Amniotic epithelial cell (primary cell): ENCODE data around the gene PTPN3.
"Not testable (repeated sequence)": the region's sequence is repeated elsewhere in the genome, so short reads cannot be mapped to it uniquely, and the experiment has no call there.

Experiments used
- DNase-seq: peaks from one replicate; pipeline ENCODE4 v3.0.0-alpha.2; 2010; ENCODE audit warnings: low read depth

PTPN3 gene, protein sequence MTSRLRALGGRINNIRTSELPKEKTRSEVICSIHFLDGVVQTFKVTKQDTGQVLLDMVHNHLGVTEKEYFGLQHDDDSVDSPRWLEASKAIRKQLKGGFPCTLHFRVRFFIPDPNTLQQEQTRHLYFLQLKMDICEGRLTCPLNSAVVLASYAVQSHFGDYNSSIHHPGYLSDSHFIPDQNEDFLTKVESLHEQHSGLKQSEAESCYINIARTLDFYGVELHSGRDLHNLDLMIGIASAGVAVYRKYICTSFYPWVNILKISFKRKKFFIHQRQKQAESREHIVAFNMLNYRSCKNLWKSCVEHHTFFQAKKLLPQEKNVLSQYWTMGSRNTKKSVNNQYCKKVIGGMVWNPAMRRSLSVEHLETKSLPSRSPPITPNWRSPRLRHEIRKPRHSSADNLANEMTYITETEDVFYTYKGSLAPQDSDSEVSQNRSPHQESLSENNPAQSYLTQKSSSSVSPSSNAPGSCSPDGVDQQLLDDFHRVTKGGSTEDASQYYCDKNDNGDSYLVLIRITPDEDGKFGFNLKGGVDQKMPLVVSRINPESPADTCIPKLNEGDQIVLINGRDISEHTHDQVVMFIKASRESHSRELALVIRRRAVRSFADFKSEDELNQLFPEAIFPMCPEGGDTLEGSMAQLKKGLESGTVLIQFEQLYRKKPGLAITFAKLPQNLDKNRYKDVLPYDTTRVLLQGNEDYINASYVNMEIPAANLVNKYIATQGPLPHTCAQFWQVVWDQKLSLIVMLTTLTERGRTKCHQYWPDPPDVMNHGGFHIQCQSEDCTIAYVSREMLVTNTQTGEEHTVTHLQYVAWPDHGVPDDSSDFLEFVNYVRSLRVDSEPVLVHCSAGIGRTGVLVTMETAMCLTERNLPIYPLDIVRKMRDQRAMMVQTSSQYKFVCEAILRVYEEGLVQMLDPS

DNA sequence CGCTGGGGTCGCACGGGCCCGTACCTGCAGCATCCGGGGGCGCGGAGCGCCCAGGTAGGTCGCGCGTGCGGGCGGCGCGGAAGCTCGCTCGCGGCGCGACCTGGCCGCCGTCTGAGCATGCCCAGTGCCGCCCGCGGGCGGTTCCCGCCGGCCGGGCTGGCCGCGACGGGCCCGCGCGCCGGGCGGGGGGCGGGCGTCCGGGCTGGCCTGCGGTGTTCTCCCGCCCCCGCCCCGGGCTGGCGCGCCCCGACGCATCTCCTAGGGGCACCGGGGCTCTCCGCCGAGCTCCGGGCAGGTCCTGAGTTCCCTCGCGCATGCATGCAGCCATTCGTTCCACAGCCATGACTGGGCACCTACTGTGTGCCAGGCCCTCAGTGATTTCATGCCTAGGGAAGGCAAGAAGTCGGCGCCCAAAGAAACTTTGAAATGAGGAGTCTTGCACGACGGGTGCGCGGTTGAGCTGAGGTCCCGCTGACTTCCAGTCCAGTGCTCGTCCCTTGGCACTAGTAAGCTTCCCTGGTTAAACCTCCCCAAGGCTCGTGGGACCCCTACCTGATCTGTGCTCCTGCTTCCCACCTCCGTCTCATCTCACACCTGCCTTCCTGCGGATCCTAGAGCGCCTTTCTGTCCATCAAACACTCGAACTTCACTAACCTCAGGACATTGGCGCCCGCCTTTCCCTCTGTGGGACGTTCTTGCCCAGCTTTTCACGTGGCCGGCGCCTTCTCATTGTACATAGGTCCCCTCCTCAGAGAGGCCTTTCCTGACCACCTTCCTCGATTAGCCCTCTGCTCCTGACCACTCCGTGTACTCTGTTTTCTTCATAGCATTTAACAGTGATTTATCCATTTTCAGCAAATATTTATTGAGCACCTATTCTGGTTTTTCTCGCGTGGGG lies at the start of gene PTPN3:
TSS of gene PTPN3 (minus strand) at position 113 of the 898 bp plus-strand sequence. CDS start 34,873 bp downstream, outside the sequence.
- no peak for DNase-seq

DNA sequence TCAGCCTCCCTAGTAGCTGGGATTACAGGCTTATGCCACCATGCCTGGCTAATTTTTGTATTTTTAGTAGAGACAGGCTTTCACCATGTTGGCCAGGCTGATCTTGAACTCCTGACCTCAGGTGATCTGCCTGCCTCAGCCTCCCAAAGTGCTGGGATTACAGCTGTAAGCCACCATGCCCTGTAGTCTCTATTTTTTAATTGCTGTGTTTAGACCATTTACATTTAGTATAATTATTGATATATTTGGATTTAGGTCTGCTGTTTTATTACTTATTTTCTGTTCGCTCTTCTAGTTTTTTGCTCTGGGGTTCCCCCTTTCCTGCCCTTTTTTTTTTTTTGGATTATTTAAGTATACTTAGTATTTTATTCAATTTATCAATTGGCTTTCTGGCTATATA lies 46.8 kb upstream of the PTPN3 start:
- DNase-seq, result not testable (repeated sequence)

DNA sequence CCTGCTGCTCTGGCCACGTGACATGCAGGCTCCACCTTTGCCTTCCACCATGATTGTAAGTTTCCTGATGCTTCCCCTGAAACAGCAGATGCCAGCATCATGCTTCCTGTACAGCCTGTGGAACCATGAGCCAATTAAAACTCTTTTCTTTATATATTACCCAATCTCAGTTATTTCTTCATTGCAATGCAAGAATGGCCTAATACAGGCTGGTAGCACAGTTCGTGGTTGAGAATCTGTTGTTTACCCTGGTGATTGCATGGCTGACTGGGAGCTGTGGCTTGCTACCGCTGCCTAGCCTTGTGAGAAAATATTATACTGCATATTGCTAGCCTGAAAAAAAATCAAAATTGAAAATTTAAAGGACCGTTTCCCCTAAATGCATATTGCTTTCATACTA lies 44.8 kb upstream of the PTPN3 start:
- peak; percentile 52 for DNase-seq

DNA sequence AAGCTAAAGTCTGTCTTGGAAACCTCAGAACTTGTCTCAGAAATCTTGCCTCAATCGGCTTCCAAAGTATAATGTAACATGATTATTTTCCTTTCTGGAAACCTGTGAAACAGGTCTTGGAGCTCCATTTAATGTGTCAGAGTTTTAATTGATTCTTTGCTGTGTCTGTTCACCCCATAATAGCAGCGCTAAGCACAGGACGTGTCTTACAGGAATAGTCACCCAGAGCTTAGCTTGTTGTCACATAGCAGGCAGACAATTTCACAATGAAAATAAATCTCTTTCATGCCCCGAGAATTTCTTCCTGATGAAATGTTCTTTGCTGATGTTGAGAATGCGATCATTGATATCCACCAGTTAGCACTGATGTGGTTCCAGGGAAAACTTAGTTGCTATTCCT lies 40.2 kb upstream of the PTPN3 start:
- no peak for DNase-seq

DNA sequence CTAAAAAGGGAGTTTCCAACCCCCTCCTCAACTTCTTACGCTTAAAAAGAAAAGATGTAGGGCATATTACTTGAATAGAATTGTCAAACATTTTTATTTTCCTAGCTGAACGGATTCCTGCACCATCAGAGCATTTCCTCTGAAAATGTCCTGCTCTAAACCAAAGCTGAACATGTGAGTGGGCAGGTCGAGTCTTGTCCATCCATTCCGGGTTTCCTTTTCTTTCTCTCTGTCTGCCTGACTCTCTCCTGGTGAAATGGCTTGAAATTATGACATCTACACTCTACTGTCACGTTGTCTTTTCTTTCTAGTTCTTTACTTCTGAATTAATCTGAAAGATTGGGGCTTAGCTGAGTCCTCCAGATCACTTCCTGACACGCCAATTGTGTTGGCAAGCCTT lies 39.2 kb upstream of the PTPN3 start:
- DNase-seq, result no peak

DNA sequence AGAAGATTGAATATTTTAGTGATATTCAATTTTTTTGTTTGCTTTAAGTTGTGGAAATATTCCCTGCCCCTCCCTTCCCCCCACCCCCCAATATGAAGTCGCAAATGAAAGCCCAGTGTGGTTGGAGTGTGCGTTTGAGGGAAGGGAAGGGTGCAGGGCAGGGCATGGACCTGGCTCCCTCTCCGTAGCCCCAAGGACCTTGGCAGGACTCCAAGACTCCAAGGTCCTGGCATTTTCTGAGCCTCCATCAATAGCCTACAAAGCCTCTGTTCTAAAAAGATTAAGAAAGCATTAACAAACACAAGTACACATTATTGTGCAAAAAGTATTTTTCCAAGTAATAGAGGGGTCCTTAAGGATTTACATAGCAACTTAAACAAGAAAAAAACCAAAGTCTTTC lies 38.8 kb upstream of the PTPN3 start:
- DNase-seq, result no peak

DNA sequence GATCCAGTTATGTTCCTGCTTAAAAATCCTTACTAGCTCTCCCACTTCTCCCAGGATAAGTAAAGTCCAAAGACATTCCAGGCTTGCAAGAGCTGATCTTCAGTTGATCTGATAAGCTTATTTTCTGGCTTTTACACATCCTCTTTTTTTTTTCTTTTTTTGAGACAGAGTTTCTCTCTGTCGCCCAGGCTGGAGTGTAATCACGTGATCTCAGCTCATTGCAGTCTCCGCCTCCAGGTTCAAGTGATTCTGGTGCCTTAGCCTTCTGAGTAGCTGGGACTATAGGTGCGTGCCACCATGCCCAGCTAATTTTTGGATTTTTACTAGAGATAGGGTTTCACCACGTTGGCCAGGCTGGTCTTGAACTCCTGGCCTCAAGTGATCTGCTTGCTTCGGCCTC lies 37.3 kb upstream of the PTPN3 start:
- DNase-seq, result no peak

DNA sequence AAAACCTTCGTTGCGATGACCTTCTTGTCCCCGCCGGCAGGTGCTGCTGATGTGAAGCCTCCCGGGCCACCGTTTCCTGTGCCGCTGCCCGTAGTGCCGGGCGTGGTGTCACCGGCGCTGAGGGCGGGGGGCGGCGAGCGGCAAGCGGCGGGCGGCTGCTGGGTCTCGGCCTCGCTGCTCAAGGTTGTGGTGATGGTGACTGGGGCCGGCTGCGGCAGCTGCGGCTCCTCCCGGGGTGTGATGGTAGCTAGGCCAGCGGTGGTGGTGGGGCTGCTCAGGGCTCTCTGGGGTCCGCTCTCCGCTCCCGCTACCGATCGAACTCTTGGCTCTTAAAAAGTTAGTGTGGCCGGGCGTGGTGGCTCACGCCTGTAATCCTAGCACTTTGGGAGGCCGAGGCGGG lies 36.0 kb upstream of the PTPN3 start:
- DNase-seq, result no peak

DNA sequence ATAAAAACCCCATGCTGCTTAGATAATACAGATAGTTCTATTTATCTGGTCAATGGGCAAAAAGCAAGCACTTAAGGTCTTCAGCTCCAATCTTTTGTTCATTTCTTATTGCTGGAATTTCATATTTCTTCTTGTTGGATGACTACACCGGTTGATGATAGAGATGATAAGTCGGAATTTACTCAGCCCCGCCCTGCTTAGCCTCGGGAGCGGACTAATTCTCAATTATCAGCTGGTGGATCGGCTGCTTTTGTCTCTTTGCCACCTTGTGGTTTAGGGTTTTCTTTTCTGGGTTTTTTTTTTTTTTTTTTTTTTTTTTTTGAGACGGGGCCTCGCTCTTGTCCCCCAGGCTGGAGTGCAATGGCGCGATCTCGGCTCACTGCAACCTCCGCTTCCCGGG lies 34.5 kb upstream of the PTPN3 start:
- not testable (repeated sequence) for DNase-seq

DNA sequence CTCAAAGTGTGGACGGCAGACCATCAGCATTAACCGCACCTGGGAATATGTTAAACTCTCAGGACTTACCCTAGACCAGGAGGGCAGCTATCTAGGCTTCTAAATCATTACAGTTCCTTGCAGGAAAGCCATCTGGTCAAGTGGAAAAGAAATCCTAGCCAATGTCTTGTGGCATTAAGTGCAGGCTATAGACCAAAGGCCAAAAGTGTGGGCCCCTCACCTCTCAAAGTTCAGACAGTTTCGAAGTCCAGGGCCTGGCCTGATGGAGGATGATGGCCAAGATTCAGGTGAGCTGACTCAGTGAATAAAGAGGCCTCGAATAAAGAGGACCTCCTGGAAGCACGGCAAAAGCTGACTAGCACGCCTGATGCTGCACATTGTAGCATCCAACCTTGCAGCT lies 24.0 kb upstream of the PTPN3 start:
- DNase-seq, result no peak

DNA sequence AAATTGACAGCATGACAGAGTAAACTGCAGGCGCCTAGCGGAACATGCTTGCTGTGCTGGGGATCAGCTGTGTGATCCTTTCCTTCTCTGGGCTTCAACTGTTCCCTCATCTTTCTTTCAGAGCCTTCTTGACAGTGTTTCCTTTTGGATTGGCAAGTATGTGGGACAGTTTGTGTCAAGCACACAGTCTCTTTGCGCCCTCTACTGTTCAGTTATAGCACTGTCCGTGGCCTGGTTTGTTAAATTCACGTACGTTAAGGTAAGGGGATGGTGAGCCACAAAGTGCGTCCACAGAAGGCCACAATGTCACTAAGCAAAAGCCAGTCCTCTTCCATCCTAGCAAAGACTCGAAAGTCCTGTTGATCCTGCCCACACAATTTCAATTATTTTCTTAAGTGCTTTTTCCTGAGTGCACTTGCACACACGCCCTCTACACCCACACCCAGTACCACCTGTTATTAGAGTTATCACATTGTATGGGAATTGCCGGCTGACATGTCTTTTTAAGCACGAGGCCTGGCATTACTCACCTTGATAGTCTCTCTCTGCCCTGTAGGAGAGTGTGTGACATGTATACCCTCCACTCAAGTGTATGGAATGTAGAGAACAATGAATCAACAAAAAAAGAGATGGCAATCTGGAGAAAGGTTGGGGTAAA lies 22.5 kb upstream of the PTPN3 start:
- peak; percentile 66 for DNase-seq

DNA sequence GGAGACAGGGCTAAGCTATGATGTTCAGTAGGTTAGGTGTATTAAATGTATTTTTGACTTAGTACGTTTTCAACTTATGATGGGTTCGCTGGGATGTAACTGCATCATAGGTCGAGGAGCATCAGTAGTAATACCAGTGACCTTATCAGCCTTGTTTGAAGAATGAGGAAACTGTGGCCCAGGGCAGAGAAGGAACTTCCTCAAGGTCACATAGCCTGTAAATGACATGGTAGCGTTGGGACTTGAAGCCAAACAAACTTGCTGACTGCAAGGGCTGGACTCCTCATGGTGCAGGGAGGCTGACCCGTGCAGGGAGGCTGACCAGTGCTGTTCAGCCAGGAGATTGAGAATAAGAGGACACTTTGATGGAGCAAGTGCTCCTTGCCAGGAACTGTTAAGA lies 21.3 kb upstream of the PTPN3 start:
- DNase-seq, result no peak

DNA sequence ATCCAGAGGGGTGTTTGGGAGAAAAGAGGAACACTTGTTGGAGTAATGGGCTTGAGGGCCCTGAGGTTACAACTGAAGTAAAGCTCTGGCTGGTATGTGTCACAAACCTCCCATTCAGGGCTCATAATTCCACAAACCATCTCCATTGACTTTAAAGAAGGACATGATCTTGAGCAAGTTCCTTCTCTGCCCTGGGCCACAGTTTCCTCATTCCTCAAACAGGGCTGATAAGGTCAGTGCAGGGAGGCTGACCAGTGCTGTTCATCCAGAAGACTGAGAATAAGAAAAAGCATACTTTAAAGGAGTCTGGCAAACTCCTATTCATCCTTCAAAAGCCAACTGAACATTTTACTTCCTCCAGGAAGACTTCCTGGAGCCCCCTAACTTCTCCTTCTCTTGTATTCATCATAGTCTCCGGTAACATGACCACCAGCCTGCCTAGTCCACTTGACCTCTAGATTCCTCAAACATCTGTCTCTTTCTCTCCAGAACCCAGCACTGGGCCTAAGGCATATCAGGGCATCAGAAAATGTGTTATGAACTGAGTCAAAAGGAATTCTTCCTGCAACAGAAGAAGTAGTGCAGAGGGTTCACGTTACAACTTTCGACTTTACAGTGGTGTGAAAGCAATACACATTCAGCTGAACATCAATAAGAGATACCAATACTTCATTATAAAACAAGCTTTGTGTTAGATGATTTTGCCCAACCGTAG lies 20.7 kb upstream of the PTPN3 start:
- no peak for DNase-seq

DNA sequence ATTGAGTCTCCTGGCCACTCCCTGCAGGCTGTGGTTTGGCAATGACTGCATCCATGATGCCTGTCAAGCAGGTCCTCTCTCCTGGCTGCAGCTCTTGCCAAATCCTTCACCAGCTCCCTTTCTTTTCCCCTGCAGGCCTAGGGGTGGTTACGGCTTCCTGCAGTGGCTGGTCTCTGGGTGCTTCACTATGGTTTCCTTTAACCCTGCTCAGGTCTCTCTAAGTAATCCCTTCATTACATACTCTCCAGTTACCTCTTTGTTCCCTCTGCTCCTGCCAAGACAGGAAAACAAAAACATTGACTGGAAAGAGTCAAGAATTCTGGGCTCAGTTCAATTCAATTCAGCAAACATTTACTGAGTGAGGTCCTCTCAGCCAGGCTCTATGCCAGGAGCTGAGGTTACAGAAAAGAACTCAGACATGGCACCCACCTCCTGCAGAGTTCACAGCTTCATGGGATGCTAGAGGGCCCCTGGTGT lies 19.8 kb upstream of the PTPN3 start:
- no peak for DNase-seq

DNA sequence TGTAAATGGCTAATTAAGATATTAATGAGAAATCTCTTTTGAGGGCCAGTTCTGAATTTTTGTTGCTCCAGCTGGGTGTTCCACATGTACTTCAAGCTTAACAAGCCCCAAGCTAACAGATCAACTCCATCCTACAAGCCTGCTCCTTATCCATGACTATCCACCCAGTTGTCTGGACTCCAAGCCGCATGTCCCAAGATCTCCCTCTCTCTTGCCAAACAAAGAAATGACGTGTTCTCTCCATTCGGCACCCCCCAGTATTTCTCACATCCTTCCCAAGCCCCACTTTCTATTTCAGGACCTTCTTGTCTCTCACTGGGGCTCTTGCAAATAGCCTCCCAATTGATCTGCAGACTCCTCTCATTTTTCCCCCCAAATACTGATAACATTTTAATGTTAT lies 15.8 kb upstream of the PTPN3 start:
- no peak for DNase-seq

DNA sequence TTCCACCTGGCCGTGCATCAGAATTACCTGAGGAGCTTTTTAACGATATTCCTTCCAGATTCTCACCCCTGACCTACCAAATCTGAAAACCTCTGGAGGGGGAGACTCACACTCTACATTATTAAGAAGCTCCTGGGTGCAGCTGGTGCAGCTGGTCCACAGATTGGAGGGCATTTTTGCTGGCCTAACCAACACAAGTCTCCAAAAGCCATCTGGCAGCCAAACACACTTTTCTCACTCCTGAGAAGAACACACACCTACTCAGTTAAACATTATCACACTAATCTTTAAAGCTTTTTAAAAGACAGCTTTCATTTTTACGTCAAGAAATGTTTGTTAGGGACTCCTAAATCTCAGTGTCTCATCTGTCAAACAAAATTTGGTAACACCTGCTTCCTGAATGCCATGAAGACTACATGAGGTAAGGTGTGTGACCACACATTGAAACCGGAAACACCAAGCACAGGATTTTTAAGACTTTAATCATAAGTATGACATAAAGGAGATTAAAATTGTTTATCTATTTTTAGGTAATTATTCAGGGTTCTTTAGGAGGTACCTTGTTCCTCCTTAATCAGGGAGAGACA lies 14.2 kb upstream of the PTPN3 start:
- DNase-seq, result no peak

DNA sequence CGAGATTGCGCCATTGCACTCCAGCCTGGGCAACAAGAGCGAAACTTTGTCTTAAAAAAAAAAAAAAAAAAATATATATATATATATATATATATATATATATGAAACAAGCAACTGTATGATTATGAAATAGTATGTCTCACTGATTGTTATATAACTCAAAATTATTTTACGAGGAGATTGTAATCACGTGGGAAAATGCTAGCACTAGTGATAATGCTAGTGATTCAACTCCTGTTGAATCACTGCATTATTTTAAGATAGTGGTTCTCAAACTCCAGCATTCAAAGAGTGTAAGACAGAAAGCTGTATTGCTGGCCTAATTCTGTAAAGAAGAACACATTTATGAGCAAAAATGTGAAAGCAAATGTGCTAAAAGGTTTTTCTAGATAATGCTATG lies 12.4 kb upstream of the PTPN3 start:
- peak; percentile 71 for DNase-seq

DNA sequence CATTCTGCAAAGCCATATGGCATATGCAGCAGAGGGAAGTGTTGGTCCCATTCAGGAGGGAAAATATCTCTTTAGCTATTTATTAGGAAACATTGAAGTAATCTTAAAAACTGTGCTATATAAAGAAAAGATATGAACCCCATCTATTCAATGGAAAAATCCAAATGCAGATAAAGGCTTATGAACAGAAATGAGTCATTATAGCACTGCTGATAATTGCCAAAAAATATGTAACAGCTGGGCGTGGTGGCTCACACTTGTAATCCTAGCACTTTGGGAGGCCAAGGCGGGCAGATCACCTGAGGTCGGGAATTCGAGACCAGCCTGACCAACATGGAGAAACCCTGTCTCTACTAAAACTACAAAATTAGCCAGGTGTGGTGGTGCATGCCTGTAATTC lies 11.9 kb upstream of the PTPN3 start:
- not testable (repeated sequence) for DNase-seq

DNA sequence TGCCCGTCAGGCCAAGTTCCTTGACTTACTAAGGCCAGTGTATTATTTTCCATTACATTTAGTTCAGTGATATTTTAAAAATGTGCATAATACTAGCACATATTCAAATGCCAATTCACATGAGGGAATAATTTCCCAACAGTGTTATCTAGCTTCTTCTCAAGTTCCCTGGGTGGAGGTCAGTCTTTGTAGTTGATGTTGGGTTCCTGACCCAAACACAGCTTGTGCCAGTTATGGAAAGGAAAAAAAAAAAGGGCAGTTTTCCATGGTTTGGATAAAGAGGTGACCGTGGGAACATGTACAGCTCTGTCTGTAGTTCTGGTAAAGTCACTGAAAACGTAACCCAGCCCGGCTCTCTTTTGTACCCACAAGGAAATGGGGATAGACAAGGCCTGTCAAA lies 11.5 kb upstream of the PTPN3 start:
- no peak for DNase-seq

DNA sequence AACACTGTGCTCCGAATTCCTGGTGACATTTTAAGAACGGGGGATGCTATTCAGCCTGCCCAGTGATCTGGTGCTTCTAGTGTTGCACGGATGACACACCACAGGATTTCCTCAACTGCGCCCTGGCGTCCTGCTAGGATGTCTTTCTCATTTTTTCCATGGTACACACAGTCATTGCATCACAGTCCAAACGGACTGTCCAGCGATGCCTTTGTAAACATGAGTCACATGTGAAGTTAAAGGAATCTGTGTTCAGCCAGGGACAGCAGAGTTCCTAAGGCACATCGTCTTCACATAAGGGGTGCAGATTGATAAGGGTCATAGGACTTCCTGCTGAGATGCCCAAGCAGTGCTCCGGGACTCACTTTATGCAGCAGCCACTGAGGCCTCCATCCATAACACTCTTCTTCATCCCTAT lies 9.3 kb upstream of the PTPN3 start:
- DNase-seq, result peak; percentile 84
